ENCODE results near the gene ENO3. TPM values are rescaled to one million over a fixed set of nuclear protein-coding genes. Genes with fewer than 3 reads are reported as not detected.

The ENO3 gene
- total RNA-seq, 1 donor from 2014 or later = 9.8 TPM

- H3K27me3 Mint-ChIP-seq (ENCODE audit: low read depth) = no peaks in the 10 kb centered on the region
- no peak overlapping the region for H3K27ac Mint-ChIP-seq (ENCODE audit: unreplicated experiment)
- H3K4me3 Mint-ChIP-seq (ENCODE audit: unreplicated experiment) = no peak overlapping the region
- TF ChIP-seq, protein P1, sequence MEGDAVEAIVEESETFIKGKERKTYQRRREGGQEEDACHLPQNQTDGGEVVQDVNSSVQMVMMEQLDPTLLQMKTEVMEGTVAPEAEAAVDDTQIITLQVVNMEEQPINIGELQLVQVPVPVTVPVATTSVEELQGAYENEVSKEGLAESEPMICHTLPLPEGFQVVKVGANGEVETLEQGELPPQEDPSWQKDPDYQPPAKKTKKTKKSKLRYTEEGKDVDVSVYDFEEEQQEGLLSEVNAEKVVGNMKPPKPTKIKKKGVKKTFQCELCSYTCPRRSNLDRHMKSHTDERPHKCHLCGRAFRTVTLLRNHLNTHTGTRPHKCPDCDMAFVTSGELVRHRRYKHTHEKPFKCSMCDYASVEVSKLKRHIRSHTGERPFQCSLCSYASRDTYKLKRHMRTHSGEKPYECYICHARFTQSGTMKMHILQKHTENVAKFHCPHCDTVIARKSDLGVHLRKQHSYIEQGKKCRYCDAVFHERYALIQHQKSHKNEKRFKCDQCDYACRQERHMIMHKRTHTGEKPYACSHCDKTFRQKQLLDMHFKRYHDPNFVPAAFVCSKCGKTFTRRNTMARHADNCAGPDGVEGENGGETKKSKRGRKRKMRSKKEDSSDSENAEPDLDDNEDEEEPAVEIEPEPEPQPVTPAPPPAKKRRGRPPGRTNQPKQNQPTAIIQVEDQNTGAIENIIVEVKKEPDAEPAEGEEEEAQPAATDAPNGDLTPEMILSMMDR (IDR thresholded peaks at IDR 0.05) = no peak
- peaks cover 14% of the 10 kb centered on the region for H3K36me3 Mint-ChIP-seq (ENCODE audit: low read depth)
- peaks cover 3% of the 10 kb centered on the region for H3K4me1 Mint-ChIP-seq (ENCODE audit: low read depth)
- no peak for DNase-seq (ENCODE audit: low spot score)
- H3K9me3 Mint-ChIP-seq (ENCODE audit: low read depth) = no peaks in the 10 kb centered on the region
Measured at GRCh38 chr17:4960279-4960922, 9.5 kb downstream of the ENO3 start.

- Mint-ChIP-seq H3K27me3 (ENCODE audit: low read depth) (no peaks in the 10 kb centered on the region), H3K36me3 (ENCODE audit: low read depth) (peaks cover 20% of the 10 kb centered on the region), H3K4me3 (ENCODE audit: unreplicated experiment) (peak overlapping the region; percentile 18), H3K27ac (ENCODE audit: unreplicated experiment) (no peak overlapping the region), H3K9me3 (ENCODE audit: low read depth) (no peaks in the 10 kb centered on the region), H3K4me1 (ENCODE audit: low read depth) (peaks cover 30% of the 10 kb centered on the region)
- no peak for DNase-seq (ENCODE audit: low spot score)
- TF ChIP-seq, protein P1 (IDR thresholded peaks at IDR 0.05) = no peak
Measured at GRCh38 chr17:4965311-4965986, 14.5 kb downstream of the ENO3 start.

DNA sequence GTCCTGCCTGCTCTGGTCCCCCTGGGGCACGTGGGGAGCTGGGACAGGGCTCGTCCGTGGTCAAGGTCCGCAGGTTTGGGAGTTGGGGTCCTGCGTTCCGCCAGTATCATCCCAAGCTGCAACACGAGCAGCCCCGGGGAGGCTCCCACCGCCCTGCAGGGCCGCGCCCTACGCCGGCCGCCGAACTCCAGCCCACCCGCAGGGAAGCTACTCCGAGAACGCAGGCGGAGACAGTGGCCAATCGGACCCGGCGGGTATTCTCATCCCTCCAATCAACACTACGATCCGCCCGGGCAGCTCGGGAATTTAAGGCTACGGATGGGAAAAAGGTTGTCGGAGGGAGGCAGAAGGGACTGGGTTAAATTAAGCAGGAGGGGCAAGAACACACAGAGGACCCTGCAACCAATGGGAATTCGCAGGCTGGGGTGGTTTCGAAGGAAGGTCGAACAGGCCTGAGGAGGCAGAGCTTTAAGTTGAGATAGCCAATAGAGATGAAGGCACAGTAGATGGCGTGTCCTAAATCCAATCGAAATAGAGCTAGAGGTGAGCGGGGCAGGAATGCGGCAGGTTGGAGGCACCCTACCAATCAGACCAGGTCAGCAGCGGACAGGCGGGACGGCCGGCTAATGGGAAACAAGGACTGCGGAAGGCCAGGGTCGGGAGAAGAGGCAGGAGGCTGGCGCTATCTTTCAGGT lies 16.1 kb downstream of the ENO3 start:
- TF ChIP-seq, protein P1 (IDR thresholded peaks at IDR 0.05) = no peak
- no peak overlapping the region for H3K4me3 Mint-ChIP-seq (ENCODE audit: unreplicated experiment)

GRCh38 chr17:4967539-4968485 lies 16.9 kb downstream of the ENO3 start, which contains the start of gene SPAG7:
TSS of gene SPAG7 (minus strand) at chr17:4967817. CDS start at chr17:4967804, 13 bp downstream.
- Mint-ChIP-seq H3K4me1 (ENCODE audit: low read depth) (peaks cover 43% of the 10 kb centered on the region), H3K27ac (ENCODE audit: unreplicated experiment) (no peak within 1 kb of the TSS), H3K36me3 (ENCODE audit: low read depth) (peaks cover 25% of the 10 kb centered on the region), H3K4me3 (ENCODE audit: unreplicated experiment) (no peak within 1 kb of the TSS), H3K9me3 (ENCODE audit: low read depth) (no peaks in the 10 kb centered on the region), H3K27me3 (ENCODE audit: low read depth) (no peaks in the 10 kb centered on the region)
- peak; percentile 97 for DNase-seq (ENCODE audit: low spot score)
- TF ChIP-seq, protein P1 (IDR thresholded peaks at IDR 0.05) = peak; percentile 49

More for the DNA sequence above, 16.1 kb downstream of the ENO3 start:
- Mint-ChIP-seq H3K36me3 (ENCODE audit: low read depth) (peaks cover 24% of the 10 kb centered on the region), H3K4me1 (ENCODE audit: low read depth) (peaks cover 40% of the 10 kb centered on the region), H3K27ac (ENCODE audit: unreplicated experiment) (no peak overlapping the region), H3K9me3 (ENCODE audit: low read depth) (no peaks in the 10 kb centered on the region), H3K27me3 (ENCODE audit: low read depth) (no peaks in the 10 kb centered on the region)
- DNase-seq (ENCODE audit: low spot score) = peak; percentile 99
